ENCODE results near the gene ADGRG4.
A peak's percentile ranks its signal among the peaks of the same experiment; 100 is the strongest.

Gene ADGRG4

DNA sequence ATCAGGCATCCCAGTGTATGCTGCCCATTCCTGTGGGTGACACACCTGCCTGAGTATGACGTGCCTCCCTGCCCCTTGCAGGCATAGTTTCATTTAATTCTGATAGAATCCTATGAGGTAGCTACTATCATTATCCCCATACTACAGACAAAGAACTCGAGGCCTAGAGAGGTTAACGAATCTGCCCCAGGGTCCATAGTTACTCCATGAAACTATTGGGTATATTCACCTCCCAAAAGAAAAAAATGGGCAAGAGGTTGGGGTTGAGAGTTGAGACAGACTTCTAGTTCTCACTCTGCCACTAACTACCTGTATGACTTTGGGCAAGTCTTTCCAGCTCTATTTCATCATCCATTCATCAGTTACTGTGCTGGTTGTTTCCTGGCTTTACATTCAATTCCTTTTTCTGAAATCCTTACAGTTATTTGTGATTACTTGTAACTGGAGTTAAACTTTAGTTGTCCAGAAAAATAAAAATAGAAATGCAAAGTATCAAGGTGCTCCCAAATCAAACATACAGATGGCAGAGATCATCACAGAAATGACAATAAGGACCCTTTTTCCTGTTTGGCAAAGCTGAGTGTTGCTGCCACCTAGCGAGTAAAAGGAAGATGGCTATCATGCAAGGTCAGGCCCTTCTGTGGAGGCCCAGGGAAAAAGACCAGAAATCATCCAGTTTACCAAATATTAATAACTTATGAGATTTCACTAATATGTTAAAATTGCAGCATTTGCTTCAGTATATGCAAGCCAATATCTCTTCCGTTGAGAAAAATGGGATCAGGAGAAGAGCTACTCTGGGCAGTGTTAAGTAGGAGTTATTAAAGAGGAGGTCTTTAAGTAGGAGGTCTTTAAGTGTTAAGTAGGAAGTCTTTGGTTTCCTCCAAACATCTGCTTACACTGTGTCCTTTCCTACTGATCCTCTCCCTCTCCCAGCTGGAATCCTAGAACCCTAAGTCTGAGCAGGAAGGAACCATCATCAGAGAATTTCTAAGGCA, 32.4 kb upstream of the ADGRG4 start:
- DNase-seq (ENCODE audit: extremely low read depth, insufficient read length), result peak; percentile 20
- Histone ChIP-seq H3K27me3 (replicated peaks; ENCODE audit: control insufficient read depth, insufficient read depth, low read length) (no peaks in the 10 kb centered on the region), H3K36me3 (ENCODE audit: control insufficient read depth, insufficient read depth, low read length) (no peaks in the 10 kb centered on the region), H3K4me3 (replicated peaks; ENCODE audit: low read depth, low read length) (no peak overlapping the region)
- TF ChIP-seq, protein P1, sequence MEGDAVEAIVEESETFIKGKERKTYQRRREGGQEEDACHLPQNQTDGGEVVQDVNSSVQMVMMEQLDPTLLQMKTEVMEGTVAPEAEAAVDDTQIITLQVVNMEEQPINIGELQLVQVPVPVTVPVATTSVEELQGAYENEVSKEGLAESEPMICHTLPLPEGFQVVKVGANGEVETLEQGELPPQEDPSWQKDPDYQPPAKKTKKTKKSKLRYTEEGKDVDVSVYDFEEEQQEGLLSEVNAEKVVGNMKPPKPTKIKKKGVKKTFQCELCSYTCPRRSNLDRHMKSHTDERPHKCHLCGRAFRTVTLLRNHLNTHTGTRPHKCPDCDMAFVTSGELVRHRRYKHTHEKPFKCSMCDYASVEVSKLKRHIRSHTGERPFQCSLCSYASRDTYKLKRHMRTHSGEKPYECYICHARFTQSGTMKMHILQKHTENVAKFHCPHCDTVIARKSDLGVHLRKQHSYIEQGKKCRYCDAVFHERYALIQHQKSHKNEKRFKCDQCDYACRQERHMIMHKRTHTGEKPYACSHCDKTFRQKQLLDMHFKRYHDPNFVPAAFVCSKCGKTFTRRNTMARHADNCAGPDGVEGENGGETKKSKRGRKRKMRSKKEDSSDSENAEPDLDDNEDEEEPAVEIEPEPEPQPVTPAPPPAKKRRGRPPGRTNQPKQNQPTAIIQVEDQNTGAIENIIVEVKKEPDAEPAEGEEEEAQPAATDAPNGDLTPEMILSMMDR (IDR thresholded peaks at IDR 0.05; ENCODE audit: insufficient read depth, low read length, poor library complexity, severe bottlenecking), result peak; percentile 78

DNA sequence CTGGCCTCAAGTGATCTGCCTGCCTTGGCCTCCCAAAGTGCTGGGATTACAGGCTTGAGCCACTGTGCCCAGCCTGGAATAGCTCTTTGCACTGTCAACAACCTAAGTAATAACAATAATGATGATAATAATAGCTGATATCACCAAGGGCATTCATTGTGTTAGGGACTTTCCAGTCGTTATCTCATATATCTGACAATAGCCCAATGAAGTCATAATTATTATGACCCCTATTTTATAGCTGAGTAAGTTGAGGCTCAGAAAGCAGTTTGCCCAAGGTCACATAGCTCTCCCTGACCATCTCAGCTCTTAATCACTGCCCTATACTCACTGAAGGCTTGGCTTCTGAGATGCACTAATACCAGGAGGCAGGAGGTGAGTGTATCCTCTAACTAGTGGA, 30.8 kb upstream of the ADGRG4 start:
- DNase-seq (ENCODE audit: extremely low read depth, insufficient read length), result no peak
- H3K27me3 ChIP-seq (replicated peaks; ENCODE audit: control insufficient read depth, insufficient read depth, low read length), result no peaks in the 10 kb centered on the region
- H3K4me3 ChIP-seq (replicated peaks; ENCODE audit: low read depth, low read length), result no peak overlapping the region
- no peaks in the 10 kb centered on the region for H3K36me3 ChIP-seq (ENCODE audit: control insufficient read depth, insufficient read depth, low read length)
- TF ChIP-seq, protein P1 (IDR thresholded peaks at IDR 0.05; ENCODE audit: insufficient read depth, low read length, poor library complexity, severe bottlenecking), result no peak

DNA sequence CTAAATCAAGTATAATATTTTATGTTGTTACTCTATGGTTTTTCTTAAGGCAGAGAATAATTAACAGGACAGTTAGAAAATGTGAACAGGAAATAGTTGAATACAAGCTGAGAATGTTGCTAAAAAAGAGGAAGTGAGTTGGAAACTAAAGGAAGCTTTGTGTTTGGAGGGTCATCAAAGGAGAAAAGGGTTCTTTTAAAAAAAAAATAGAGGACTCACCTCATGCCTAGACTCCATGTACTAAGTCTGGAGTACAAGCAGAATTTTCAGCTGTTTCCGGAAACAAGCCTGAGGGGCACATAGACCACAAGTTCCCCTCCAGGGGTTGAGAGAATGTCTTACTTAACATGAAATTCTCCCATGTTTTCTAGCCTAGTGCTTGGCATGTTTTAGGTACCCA, 29.5 kb upstream of the ADGRG4 start:
- Histone ChIP-seq H3K36me3 (ENCODE audit: control insufficient read depth, insufficient read depth, low read length) (no peaks in the 10 kb centered on the region), H3K4me3 (replicated peaks; ENCODE audit: low read depth, low read length) (no peak overlapping the region), H3K27me3 (replicated peaks; ENCODE audit: control insufficient read depth, insufficient read depth, low read length) (no peaks in the 10 kb centered on the region)
- DNase-seq (ENCODE audit: extremely low read depth, insufficient read length), result peak; percentile 12
- TF ChIP-seq, protein P1 (IDR thresholded peaks at IDR 0.05; ENCODE audit: insufficient read depth, low read length, poor library complexity, severe bottlenecking), result no peak

DNA sequence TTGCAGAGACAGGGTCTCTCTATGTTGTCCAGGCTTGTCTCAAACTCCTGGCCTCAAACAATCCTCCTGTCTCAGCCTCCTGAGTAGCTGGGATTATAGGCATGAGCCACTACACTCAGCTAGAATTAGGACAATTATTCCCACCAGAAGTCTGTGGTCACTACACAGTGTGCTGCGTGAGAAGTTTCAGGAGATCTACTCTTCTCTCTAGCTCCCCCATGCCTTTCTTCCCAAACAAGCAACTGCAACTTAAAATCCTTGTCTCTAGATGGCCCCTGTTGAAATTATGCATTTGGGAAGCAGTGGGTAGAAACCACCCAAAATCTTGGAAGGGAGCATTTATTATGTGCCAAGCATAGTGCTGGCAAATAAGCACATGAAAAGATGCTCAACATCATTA, 28.4 kb upstream of the ADGRG4 start:
- no peaks in the 10 kb centered on the region for H3K27me3 ChIP-seq (replicated peaks; ENCODE audit: control insufficient read depth, insufficient read depth, low read length)
- TF ChIP-seq, protein P1 (IDR thresholded peaks at IDR 0.05; ENCODE audit: insufficient read depth, low read length, poor library complexity, severe bottlenecking), result no peak
- H3K4me3 ChIP-seq (replicated peaks; ENCODE audit: low read depth, low read length), result no peak overlapping the region
- DNase-seq (ENCODE audit: extremely low read depth, insufficient read length), result no peak
- no peaks in the 10 kb centered on the region for H3K36me3 ChIP-seq (ENCODE audit: control insufficient read depth, insufficient read depth, low read length)

DNA sequence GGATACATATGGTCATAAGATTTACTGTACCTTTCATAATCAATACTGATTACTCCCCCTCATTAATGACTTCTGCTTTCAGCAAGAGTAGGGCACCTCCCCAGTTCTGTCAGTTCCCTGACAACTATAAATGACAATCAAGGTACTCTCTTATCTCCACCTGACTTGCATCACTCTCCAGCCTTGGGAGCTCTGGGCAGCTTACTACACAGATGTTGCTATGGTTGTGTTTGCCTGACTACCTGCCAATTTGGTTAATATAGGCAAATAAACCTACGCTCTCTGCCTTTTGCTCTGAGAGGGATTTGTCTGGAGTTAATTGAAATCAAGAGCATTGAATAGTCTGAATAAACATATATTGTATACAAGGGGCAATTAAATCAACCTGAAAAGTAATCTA, 26.8 kb upstream of the ADGRG4 start:
- no peak for DNase-seq (ENCODE audit: extremely low read depth, insufficient read length)
- H3K36me3 ChIP-seq (ENCODE audit: control insufficient read depth, insufficient read depth, low read length), result no peaks in the 10 kb centered on the region
- H3K4me3 ChIP-seq (replicated peaks; ENCODE audit: low read depth, low read length), result no peak overlapping the region
- TF ChIP-seq, protein P1 (IDR thresholded peaks at IDR 0.05; ENCODE audit: insufficient read depth, low read length, poor library complexity, severe bottlenecking), result no peak
- H3K27me3 ChIP-seq (replicated peaks; ENCODE audit: control insufficient read depth, insufficient read depth, low read length), result no peaks in the 10 kb centered on the region
